Measurements from ENCODE around the gene TRAF1.
A peak's percentile ranks its signal among the peaks of the same experiment; 100 is the strongest.

The TRAF1 gene

DNA sequence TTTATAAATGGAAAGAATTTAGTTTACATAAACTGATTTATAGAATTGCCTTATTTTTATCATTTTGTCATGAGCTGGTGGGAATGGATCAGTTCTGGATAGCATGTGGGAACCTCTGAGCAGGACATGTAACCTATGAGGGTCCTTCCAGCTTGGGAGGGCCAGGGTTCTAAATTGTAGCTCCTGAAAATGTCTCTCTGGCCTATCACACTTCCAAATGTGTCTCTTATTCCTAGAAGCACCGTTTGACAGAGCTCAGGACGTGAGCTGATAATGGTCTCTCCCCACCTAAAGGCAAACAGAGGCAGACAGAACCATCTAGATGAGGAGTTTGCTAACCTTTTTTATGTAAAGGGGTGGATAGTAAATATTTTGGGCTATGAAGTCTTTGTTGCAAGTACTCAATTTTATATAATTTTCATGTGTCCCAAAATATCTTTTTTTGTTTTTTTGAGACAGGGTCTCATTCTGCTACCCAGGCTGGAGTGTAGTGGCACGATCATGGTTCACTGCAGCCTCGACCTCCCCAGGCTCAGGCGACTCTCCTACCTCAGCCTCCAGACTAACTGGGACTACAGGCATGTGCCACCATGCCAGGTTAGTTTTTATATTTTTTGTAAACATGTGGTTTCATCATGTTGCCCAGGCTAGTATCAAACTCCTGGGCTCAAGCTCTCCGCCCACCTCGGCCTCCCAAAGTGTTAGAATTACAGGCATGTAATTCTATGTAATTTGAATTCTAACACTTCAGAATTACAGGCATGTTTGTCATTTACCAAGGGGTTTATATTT, 4.0 kb downstream of the TRAF1 start:
- DNase-seq = no peak

DNA sequence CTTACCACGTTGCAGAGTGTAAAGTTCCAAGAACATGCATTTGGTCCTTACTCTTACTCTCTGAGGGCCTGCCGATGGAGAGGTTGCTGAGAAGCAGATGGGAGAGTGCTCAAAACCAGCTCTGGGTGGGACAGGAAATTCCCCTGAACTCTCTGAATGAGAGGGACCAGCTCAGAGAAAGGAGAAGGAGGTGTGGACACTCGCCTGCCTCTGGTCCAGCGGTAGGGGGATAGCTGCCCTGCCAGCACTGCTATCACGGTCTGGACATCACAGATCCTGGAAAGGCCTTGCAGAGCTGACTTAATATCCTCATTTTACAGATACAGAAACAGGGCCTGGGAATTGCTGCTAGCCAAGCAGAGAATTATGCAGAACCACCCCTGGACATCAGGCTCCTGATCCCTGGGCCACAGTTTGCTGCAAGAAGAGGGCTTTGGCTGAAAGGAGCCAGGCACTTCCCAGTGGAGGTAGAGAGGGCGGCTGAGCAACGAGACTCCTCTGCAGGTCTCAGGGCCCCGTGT, 4.9 kb downstream of the TRAF1 start:
- no peak for DNase-seq

DNA sequence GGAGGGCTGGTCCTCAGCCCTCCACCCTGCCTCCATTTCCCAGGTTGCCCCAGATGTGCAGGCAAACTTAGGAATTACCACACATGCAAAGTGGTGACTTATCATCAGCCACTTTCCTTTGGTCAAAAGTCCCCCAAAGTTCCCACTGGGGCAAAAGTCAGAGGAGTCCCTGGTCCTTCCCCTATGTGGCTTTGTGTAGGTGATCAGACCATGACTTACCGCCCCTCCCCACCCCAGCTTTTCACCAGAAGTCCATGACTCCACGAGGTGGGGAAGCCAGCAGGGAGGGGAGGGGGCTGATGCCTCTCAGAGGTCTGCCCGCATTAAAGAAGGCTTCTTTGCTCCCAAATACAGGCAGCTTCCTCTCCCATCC, 5.8 kb downstream of the TRAF1 start:
- no peak for DNase-seq

DNA sequence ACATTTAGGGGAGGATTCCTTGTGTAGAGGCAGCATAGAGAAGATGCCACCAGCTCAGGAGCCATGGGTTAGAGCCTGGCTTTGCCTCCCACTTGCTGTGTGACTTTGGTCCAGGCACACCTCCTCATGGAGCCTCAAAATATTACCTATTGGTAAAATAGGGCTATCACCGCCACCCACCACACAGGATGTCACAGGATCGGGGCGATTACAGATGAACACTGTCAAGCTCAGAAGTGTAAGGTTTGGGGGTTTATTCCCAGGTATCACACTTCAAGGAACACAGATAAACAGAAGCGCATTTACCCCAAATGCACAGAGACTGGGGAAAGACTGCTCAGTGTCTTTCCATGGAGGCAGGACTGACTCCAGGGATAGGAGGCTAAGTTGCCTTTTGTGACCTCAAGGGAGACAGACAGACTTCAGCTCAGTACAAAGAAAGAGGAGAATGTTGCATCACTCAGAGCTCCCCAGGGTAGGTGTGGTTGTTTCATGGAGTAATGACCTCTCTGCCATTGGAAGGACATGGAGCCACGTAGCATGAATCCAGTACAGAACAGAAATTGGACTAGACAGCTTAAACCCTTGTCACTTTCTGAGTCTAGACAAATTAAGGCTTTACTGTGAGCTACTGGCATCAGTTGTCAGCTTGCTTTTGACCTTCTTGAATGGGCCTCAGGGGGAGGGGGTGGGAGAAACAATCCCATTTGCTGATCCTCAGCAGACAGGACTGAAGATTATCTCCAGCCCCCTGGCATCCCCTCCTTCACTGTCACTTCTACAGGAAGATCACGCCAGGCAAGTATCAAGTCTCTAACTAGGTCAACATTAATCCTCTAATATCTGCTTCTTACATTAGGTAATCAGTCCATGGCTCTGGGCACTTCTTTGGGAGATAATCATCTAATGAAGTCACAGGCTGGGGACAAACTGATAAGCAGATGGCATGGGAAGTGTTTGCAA, 6.5 kb downstream of the TRAF1 start:
- no peak for DNase-seq

DNA sequence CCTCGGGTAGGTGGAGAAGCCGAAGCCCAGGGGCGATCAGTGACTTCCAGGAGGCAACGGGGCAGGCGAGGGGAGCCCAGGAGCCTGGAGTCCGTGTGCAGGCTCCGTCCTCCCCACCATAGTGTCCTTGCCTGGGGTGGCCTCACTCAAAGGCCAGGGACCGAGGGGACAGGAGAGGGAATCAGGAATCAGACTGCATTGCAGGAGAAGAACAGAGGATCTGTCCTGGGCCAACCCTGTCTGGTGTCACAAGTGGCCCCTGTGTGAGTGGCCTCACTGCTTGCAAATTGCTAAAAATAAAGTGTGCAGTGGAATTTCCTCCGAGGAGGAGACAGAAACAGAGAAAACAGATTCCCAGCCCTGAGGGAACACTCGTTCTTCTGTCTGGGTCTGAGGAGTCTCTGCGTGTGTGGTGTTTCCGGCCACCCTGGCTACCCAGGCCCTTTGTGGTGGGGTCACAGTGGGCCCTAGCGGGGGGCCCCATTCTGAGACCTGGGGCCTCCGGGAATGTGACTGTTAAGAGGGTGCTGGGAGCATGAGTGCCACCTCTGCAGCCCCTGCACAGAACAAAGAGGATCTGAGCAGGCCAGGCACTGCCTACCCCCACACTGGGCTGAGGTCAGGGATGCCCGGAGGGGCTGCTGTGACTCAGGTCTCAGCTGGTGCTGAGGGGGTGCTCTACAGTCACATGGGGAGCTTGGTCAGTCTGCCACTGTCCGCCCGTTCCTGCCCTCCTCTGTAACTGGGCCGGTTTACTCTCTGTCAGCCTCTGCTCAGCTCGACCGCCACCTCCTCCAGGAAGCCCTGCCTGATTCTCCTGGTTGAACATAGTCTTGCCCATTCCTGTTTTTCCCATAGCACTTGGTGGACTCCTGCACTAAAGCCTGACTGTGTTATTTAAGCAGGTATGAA, 7.4 kb downstream of the TRAF1 start:
- DNase-seq = peak; percentile 74

DNA sequence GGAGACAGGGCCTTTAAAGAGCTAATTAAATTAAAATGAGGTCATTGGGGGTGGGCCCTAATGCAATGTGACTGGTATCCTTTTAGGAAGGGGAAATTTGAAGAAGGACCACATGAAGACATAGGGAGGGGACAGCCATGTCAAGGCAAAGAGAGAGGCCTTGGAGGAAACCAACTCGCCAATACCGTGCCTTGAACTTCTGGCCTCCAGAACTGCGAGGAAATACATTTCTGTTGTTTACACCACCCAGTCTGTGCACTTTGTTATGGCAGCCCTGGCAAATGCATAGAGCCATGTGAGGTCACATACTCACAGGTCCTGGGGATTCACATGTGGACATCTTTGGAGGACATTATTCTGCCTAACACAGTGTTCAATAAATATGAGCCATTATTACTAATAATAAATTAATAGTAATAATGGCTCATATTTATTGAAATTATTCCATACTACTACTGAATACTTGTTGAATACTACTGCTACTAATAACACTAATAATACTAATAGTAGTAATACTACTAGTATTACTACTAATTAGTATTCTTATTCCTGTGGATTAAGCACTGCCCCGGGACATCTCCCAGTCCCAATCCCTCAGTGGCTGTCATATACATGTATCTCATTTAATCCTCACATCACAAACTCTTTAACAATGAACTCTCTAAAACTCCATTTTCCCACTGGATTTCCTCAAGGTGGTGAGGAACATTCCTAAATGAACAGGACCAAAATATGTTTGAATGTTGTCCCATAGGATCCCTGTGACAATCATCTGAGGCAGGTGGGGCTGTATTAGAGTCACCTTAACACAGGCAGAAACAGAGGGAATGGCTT, 8.4 kb downstream of the TRAF1 start:
- no peak for DNase-seq

DNA sequence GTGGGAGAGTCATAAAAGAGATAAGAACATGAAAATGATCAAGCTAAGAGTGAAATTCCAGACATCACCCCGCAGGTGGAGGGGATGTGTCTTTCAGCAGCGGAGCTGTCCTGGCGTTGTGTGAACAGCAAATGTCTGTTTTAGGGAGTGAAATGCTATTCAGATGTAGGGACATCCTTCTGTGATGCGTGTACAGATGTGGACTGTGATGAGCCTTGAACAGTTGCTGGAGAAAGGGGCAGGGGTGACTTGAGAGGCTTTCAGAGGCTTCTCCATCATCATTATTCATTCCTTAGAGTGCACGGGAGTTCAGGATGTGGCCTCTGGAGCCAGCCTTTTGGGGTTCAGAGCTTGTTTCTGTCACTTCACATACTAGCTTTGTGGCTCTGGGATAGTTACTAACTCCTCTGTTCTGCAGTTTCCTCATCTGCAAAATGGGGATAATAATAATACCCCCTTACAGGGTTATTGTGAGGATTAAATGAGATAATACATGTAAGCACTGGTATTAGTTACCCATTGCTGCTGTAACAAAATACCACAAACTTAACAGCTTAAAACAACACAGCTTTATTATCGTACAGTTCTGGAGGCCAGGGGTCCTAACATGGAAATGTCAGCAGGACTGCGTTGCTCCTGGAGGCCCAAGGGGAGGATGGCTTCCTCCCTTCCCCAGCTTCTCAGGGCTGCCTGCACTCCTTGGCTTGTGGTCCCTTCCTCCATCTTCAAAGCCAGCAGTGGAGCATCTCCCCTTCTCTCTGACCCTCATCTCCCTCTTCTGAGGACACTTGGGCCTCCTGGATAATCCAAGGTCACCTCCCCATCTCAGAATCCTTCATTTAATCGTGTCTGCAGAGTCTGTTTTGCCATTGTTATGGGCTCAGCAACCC, 9.4 kb downstream of the TRAF1 start:
- DNase-seq = no peak

DNA sequence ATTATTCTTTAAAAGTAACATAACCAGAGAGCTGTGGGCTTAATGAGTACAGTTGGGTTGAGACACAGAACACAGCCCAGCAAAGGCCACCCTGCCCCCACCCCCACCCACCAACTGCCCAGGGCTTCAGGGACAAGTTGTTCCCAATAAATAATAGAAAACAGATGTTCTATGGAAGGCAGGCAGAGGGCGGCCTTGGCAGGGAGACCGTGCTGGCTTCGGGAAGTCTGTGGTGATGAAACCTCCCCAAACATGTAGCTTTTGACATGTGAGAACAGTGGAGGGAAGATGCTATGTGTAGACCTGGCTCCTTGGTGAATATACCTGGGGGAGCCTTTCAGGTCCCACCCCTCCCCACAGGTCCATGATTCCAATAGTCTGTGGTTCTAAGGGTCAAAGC, 10.0 kb downstream of the TRAF1 start:
- DNase-seq = peak; percentile 63

DNA sequence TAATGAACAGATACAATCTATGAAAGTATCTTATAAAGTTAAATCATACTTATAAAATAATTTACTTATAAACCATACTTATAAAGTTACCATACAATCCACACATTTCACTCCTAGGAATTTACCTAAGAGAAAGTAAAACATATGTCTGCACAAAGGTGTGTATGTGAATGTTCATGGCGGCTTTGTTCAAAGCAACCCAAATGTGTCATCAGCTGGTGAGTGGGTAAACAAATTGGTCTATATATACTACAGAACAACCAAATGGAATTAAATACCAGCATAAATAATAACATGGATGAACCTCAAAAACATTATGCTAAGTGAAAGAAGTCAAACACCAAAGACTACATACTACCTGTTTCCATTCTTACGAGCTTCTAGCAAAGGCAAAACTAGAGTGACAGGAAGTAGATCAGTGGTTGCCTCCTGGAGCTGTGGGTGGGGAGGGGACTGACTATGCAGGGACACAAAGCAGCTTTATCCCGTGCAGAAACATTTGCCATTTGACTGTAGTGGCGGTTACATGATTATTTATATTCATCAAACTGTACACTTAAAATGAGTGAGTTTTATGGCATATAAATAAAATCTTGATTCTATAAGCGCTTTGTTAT, 10.6 kb downstream of the TRAF1 start:
- no peak for DNase-seq

DNA sequence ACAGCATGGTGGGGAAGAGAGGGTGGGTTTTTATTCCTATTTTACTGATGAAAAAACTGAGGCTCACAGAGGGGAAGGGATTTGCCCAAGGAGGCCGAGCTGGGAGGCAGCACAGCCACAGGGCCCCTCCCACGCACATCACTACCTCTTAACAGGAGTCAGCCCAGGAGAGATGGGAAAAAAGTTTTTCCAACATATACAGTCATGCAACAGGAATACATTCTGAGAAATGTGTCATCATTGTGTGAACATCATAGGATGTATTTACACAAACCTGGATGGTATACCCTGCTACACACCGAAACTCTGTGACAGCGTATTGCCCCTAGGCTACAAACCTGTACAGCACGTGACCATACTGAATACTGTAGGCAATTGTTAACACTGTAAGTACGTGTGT, 11.6 kb downstream of the TRAF1 start:
- peak; percentile 44 for DNase-seq

DNA sequence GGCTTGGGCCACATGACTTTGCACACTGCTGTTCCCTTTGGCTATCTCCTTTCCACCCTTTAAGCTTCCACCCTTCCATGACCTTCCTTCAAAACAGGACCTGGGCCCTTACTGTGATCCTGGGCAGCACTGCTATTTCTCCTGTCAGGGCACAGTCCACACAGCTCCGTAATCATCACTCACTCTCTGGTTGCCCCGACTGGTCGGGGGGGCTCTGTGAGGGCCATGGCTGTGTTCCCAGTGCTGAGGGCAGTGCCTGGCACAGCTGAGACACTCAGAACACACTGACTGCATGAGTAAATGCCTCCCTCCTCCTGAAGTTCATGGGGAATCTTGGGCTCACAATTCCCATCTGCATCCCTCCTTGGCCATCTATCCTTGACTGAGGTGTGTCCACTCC, 12.2 kb downstream of the TRAF1 start:
- DNase-seq = no peak

DNA sequence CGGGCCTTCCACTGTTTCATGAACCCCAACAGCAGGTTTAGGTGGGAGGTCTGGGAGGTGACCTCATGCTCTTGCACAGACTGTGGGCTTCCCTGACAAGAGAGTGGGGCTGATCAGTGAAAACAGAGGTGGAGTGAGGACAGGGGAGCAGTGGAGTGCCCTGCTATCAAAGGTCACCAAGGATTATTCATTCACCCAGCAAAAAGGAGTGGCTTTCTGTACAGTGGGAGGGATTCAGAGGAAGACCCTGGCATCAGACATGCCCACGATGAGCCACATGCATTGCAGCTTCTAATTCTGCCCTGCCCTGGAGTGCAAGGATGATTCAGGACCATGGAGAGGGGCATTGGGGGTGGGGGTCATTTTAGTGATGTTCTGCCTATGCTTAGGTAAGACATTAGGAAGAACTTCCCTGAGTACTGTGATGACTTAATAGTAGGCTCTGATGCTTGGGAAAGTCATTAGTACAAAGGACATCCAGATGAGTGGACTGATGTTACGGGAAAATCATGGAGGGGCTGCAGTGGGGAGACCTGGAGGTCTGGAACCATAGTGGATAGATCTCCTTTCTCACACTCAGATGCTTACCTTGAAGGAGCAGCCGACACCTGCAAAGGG, 12.8 kb downstream of the TRAF1 start:
- DNase-seq = no peak

DNA sequence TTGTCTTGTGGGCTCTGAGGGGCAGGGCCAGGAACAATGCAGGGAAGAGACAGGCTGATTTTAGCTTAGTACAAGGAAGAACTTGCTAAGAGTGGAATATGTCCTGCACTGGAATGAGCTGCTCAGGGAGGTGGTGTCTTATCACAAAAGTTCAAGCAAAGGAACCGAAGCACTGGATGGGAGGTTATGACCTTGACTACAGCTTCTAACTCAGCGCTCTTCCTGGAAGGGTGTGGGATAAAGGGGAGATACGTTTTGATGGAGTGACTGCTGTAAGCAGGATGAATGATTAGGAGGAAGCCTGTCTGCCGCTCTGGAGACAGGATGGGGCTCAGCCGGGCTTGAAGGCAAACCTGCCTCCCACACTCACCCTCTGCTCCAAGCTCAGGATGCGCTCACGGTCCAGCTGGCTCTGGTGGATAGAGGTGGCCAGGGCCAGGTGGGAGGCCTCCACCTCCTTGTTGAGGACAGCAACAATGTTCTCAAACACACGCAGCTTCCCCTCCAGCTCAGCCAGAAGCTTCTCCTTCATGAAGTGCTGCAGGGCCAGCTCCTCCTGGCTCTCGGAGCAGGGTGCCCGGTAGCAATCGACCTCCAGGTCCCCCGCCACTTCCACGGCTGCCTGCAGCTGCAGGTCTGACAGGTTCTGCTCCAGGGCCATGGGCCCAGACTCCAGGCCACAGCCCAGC, 13.5 kb downstream of the TRAF1 start:
- DNase-seq = no peak

DNA sequence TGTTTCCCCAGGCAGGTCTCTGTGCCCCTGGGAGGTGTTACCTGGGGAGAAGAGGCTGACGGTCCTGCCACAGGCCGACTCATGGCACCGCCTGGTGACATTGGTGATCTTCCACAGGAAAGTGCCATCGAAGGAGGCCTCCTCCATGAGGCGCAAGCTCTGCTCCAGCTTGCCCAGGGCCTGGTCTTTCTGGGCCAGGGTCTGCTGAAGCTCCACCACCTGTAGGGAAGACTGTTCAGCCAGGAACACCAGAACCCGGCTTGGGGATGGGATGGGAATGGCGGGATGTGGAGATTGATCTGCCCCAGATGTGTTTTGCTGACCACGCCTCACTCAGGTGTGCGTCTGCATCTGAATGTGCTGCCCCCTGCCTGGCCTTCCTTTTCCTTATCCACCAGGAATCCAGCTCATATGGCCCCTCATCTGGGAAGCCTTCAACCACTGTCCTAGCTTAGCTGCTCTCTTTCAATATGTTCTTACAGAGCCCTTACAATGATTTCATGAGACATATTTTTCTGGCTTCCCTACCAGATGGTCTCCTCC, 15.2 kb downstream of the TRAF1 start:
- no peak for DNase-seq

DNA sequence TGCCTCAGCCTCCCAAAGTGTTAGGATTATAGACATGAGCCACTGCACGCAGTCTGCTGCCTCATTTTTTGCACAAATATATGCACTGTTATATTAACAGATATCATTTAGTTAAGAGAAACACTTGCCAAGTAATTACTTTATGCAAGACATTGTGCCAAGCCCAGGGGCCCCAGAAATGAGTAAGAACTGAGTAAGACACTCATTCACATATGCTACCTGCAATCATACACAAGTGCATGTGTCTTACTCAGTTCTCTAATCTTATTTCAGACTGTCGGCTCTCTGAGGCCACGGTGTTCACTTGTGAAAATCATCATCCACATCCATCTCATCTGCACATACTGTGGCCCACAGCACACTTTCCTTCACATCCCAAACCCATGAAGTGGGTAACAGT, 16.0 kb downstream of the TRAF1 start:
- DNase-seq = no peak

DNA sequence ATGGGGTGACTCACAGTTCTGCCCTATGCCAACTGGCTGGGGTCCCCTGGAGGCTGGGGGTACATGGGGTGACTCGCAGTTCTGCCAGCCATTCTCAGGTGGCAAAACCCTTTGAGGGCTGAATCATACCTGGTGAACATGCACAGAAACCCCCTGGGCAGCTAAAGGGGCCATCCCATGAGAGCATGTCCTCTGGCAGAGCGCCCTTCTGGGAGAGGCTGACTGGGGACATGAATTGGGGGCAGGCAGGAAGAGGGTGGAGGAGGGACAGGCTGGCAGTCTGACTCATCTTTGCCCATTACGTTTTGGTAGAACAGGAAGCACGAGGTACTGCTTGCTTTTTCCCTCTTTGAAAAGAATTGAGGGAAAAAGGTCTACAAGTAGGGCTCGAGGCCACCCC, 16.7 kb downstream of the TRAF1 start:
- no peak for DNase-seq

DNA sequence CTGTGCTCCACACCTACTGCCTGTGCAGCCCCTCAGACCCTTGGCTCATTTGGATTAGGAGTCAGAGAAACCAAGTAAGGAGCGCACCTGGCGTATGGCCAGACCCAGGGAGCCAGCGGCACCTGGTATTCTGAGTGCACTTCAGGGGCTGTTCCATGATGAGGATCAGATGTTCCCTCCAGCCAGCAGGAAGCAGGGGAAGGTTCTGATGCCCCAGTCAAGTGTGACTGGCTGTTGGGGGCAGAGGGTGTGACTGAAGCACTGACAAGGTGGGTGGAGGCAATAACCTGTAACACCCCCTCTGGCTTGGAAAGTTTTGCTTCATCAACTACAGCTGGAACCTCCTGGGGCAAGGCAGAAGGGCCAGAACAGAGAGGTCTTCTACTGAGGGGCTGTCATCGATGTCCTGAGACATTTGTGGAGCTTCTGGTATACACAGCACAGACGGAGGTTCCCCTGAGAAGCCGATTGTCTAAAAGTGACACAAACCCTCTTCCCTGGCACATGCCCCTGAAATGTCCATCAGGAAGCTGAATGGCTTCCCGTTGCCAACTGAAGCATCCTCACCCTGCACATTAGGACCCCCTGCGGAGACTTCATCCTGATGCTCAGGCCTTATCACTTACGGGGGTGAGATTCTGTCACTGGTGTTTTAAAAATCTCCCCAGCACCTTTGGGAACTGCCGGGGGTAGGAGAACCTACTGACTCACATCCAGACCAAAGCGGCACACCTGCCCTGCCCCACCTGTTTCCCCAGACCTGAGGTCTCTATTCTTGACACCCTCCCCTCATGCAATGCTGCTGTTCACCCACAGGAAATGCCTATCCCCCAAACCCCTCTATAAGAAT, 21.1 kb downstream of the TRAF1 start:
- no peak for DNase-seq

DNA sequence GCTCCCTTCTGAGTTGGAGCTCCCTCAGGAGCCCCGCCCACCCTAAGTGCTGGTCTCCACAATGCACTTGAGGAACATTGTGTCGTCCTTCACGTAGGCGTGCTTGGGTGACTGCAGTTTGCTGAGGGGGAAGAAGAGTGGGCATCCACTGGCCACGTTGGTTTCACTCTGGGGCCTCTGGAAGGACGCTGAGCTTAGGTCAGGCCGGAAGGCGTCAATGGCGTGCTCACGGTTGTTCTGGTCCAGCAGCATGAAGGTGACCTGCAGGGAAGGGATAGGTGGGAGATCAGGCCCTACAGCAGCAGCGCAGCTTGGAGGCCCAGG, 21.7 kb downstream of the TRAF1 start:
- DNase-seq = no peak

Measured in EL (cell line).